Measurements from ENCODE around the gene TLR6.
A peak's percentile ranks its signal among the peaks of the same experiment; 100 is the strongest.
"Not testable (repeated sequence)": the region's sequence is repeated elsewhere in the genome, so short reads cannot be mapped to it uniquely, and the experiment has no call there.

The TLR6 gene

DNA sequence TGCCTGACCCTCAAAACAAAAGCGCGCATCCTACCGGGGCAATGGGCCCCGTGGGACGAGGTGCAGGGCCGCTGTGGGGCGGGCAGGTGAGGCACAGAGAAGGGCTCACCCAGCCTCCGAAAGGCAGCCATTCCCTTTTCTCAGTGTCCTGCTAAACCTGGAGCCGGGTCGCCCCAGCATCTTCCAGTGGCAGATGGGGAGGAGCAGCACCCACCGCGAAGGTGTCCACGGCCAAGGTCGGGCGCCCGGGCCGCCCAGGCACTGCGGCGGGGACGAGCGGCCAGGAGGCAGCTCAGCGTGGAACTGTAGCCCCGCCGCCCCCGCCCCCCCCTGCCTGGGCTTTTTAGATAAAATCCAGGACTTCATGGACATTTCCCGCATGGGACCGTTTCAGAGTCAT lies 32.9 kb downstream of the TLR6 start:
- DNase-seq (ENCODE audit: insufficient read length, low spot score) (no peak), FAIRE-seq (no peak)

DNA sequence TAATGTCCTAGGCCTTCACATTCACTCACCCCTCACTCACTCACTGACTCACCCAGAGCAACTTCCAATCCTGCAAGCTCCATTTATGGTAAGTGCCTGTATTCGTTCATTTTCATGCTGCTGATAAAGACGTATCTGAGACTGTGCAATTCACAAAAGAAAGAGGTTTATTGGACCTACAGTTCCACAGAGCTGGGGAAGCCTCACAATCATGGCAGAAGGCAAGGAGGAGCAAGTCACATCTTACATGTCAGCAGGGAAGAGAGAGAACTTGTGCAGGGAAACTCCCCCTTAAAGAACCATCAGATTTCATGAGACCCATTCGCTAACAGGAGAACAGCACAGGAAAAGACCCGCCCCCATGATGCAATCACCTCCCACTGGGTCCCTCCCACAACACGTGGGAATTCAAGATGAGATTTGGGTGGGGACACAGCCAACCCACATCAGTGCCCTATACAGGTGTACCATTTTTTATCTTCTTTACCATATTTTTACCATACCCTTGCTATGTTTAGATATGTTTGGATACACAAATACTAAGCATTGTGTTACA lies 33.8 kb downstream of the TLR6 start:
- no peak for FAIRE-seq
- DNase-seq (ENCODE audit: insufficient read length, low spot score), result no peak

DNA sequence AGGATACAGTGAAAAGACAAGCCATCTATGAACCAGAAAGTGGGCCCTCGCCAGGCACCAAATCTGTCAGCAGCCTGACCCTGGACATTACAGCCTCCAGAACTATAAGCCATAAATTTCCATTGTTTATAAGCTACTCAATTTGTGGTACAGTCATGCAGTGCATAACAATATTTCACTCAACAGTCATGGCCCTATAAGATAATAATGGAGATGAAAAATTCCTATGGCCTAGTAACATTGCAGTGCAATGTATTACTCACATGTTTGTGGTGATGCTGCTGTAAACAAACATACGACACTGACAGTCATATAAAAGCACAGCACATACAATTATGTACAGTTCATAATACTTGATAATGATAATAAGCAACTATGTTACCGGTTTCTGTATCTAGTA lies 34.9 kb downstream of the TLR6 start:
- DNase-seq (ENCODE audit: insufficient read length, low spot score) (no peak), FAIRE-seq (peak; percentile 23)

DNA sequence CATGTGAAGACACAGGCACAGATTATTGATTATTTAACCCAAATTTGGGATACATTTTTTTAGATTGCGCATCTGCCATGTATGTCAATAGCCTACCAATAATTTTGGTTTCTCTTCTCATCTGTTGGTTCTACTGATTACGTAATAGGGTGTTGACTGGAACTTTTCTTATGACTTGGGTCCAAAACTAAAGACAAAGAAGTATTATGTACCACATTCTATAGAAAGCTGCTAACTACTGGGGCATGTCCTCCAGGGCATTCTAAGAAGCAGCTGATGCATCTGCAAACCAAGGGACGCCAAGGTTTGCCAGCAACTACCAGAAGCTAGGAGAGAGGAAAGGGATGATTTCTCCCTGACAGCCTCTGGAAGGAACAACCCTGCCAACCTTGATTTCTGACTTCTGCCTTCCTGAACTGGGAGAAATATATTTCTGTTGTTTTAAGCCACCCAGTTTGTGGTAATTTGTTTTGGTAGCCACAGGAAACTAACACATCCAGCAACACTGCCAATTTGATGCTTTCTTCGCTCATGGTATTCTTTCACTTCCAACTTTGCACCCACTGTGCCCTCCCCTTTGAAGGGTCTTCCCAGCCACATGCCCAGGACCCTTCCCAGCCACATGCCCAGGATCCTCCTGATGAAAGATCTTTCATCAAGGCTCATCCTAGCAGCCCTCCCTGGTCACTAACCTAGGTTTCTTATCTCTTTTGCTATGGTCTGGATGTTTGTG lies 36.1 kb downstream of the TLR6 start:
- peak; percentile 44 for DNase-seq (ENCODE audit: insufficient read length, low spot score)
- peak; percentile 87 for FAIRE-seq

DNA sequence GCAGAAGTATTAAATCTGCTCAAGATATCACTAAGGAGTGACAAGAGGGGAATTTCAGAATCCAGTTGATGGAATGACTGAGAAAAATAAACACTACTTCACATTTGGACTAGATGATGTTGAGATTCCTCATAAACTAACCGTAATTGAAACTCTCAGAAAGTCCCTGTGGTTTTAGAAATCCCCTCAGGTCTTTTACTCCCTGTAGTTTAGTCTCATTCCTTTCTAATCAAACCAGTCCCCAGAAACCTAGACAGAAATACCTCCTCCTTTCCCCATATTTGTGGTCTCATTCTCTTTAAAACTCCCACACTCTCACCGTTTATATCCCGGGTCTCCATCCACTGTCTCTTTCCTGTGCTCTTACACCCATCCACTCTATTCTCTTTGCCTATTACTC lies 37.0 kb downstream of the TLR6 start:
- FAIRE-seq (peak; percentile 90), DNase-seq (ENCODE audit: insufficient read length, low spot score) (no peak)

DNA sequence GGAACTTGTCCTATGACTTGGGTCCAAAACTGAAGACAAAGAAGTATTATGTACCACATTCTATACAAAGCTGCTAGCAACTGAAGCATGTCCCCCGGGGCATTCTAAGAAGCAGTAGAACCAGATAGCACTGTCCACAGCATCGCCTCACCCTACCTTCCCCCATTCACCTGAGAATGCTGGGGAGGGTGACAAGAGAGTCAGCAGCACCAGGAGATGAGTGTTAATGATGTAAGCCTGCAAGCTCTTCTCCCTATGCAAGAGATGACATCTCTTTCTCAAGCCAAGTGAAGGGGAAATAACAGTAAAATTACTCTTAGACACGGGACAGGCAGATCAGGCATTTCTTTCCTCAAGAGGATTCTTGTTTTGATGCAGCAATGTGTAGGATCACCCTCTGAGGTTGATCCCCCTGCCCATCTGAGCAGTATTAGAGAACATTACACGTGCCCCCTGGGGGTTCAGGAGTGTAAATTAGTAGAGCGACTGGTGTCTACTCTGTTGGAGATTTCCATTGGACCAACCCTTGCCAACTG lies 38.1 kb downstream of the TLR6 start:
- DNase-seq (ENCODE audit: insufficient read length, low spot score) (no peak), FAIRE-seq (peak; percentile 83)

DNA sequence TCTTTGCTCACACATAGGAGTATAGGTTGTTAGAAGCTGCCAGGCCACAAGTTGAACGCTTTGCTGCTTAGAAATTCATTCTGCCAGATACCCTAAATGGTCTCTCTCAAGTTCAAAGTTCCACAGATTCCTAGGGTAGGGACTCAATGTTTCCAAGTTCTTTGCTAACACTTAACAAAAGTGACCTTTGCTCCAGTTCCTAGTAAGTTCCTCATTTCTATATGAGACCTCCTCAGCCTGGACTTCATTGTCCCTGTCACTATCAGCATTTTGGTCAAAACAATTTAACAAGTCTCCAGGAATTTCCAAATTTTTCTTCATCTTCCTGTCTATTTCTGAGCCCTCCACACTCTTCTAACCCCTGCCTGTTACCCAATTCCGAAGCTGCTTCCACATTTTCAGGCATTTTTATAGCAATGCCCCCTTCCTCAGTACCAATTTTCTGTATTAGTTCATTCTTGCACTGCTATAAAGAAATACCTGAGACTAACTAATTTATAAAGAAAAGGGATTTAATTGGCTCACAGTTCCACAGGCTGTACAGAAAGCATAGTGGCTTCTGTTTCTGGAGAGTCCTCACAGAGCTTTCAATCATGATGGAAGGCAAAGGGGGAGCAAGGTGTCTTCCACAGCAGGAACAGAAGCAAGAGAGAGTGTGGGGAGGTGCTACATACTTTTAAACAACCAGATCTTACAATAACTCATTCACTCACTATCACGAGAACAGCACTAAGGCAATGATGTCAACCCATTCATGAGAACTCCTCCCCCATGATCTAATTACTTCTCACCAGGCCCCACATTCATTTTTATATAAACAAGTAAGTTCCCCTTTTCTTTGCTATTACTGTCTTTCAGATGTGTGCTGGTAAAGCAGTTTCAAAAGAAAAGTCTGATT lies 40.5 kb downstream of the TLR6 start:
- DNase-seq (ENCODE audit: insufficient read length, low spot score) (no peak), FAIRE-seq (peak; percentile 77)

DNA sequence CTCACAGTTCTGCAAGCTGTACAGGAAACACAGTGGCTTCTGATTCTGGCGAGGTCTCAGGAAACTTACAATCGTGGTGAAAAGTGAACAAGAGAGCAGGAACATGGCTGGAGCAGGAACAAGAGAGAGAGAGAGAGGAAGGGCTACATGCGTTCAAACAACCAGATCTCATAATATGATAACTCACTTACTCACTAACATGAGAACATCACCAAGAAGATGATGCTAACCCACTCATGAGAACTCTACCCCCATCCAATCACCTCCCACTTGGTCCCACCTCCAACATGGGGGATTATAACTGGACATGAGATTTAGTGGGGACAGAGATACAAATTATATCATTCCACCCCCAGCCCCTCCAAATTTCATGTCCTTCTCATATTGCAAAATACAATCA lies 42.2 kb downstream of the TLR6 start:
- FAIRE-seq (peak; percentile 35), DNase-seq (ENCODE audit: insufficient read length, low spot score) (no peak)

DNA sequence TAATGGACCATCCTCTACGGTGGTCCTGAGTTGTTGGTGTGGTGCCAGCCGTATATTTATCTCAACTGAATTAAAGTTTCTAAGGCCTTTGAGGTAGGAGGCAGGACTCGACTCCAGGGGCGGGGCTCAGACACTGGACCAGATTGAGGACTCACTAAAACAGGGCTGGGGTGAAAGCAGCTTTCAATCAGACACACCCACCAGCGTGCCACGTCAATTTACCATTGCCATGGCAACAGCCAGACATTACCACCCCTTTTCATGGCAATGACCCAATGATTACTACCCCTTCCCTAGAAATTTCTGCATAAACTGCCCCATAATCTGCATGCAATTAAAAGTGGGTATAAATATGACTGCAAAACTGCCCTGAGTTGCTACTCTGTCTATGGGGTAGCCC lies 45.3 kb downstream of the TLR6 start:
- FAIRE-seq (no peak), DNase-seq (ENCODE audit: insufficient read length, low spot score) (no peak)

DNA sequence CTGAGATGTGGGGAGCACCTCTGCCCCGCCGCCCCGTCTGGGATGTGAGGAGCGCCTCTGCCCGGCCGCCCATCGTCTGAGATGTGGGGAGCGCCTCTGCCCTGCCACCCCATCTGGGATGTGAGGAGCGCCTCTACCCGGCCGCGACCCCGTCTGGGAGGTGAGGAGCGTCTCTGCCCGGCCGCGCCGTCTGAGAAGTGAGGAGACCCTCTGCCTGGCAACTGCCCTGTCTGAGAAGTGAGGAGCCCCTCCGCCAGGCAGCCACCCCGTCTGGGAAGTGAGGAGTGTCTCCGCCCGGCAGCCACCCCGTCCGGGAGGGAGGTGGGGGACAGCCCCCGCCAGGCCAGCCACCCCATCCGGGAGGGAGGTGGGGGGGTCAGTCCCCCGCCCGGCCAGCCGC lies 49.2 kb downstream of the TLR6 start:
- not testable (repeated sequence) for FAIRE-seq; DNase-seq (ENCODE audit: insufficient read length, low spot score)

DNA sequence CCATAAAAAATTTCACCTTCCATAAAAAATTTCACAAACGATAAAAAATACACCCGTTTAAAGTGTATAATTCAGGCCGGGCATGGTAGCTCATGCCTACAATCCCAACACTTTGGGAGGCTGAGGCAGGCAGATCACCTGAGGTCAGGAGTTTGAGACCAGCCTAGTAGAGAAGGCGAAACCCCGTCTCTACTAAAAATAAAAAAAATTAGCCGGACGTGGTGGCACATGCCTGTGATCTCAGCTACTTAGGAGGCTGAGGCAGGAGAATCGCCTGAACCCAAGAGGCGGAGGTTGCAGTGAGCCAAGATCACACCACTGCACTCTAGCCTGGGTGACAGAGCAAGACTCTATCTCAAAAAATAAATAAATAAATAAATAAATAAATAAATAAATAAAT lies 50.4 kb downstream of the TLR6 start:
- DNase-seq (ENCODE audit: insufficient read length, low spot score); FAIRE-seq: not testable (repeated sequence)

DNA sequence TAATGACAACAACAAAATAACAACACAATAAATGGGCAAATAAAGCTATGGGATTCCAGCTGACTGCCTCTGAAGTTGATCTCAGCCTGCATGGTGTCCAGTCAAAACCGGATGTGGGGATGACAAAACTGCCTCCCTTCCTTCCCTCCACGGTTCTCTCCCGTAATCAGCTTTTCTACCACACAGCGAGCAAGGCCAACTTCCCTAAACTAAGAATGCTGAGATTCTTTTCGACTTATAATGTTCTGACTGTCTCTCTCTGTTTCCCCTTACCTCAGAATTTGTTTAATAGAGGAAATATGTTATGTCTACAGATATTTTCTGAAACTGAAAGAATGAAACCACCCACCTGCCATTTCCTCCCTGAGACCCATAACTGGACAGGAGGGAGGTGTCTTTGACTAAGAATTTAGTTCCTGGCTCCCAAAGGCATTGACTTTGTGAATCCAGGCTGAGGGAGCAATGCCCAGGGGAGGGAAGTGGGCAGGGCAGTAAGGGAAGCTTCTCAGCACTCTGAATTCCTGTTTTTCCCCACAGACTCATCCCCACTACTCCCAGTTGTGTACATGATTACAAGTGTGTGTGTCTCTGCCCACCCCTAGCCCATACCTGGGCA lies 51.0 kb downstream of the TLR6 start:
- DNase-seq (ENCODE audit: insufficient read length, low spot score) (peak; percentile 80), FAIRE-seq (peak; percentile 99)

DNA sequence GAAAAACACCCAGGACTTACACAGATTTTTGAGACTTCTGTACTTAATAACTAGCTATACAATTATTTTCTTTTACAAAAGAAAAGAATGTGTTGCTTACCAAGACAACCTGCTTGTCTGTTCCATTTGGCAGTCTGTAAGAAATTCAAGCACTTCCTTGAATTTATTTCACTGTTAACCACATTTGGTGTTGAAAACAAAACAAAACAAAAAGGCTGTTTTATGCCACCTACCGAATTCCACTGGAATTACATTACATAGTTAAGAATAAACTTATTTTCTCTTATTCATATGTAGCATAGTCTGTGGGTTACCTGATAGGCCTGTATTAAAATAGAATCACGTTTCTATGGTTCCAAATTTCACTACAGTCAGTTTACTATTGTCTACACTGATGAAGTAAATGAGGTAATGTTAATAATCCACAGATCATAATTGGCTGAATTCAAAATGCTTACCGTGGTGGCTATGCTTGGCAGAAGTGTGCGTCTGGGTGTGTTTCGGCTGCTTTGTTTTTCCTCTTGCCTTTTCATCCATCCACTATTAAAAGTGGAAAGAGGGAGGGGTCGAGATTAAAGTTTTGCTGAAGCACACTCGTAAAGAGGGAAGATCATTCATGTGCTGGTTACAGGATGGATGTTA lies 51.8 kb downstream of the TLR6 start, which contains the start of gene TLR1:
Gene TLR1 (minus strand): TSS at position 138 of the 642 bp plus-strand sequence. CDS start 5,960 bp downstream, outside the sequence.
- DNase-seq (ENCODE audit: insufficient read length, low spot score) (no peak), FAIRE-seq (no peak)

DNA sequence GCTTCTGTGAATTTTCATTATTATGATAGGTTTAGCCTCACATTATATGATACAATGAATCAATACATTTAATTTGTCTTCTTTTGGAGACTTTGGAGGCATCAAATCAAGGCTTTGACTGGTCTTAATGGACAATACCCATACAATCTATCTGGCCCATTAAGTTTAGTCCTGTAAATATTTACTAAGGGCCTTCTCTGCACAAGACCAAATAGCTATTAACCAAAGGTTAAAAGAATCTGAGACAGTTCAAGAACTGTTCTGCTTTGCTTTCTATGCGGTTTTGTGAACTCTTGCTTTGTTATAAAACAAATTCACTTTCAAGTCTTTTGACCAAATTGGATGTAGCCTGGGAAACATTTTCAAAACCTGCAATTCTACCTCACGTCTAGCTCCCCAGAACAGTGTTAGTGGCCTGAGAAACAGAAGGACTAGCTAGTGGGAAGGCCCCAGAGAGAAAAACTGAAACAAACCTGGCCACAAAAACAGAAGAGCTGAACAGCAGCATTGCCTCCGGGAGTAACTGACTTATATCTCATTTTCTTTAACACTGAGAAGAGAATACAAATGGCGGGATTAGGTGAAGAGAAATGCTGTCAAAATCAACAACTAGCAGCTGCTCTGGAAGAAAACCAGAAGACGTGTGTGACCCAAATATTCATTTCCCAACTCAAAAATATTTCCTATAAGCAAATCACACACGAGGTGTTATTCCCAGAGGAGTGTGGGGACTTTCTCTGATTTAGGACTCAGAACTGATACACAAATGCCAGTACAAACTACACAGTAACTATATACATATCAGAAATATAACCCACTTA lies 52.6 kb downstream of the TLR6 start:
- no peak for FAIRE-seq
- no peak for DNase-seq (ENCODE audit: insufficient read length, low spot score)

DNA sequence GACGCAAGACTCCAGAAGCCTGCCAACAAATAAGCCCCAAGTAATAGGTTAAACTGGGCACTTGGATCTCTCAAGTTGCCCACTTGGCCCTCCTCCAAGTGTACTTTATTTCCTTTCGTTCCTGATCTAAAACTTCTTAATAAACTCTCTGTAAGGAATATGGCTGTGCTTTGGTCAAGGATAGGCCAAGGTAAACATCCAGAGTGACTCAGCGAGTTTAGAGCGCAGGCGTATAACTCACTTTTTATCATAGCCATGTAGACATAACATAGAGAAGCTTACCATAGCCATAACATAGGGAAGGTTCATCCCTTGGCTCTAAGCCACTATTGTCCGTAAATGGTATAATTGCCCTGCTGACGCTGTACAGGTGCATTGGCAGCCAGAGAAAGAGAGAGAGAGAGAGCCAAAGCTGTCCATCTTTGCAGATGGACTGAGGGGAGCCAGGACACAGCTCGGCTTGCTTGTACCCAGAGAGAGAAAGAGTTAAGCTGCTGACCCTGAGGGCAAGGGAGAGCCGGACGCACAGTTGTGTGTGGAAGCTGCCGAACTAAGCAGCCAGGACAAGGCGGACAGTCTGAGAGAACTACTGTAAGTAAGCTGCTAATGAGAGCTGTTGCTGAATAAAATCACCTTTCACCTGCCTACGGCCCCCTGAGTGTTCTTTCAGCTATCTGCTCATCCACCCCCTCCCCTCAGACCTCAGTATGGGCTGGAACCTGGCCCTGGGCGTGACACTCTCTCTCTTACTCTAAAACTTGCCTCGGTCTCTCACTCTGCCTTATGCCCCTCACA lies 53.9 kb downstream of the TLR6 start:
- FAIRE-seq, result peak; percentile 70

DNA sequence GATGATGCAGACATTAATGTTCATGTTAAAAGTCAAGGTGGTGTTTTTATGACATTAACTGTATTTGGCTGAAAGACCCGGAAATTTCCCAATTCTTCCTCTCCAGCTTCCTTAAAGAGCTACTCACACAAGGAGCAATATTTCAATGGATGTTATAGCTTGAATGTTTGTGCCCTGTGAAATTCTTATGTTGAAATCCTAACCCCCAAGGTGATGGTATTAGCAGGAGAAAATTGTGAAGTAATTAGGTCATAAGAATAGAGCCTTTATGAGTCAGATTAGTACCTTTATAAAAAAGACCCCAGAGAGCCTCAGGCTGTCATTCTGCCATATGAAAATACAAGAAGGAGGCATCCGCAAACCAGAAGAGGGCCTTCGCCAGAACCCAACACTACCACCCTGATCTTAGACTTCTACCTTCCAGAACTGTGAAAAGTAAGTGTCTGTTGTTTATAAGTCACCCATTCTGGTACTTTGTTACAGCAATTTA lies 55.6 kb downstream of the TLR6 start:
- FAIRE-seq (no peak), DNase-seq (ENCODE audit: insufficient read length, low spot score) (no peak)

More for the DNA sequence above, 53.9 kb downstream of the TLR6 start:
- DNase-seq (ENCODE audit: insufficient read length, low spot score), result no peak

DNA sequence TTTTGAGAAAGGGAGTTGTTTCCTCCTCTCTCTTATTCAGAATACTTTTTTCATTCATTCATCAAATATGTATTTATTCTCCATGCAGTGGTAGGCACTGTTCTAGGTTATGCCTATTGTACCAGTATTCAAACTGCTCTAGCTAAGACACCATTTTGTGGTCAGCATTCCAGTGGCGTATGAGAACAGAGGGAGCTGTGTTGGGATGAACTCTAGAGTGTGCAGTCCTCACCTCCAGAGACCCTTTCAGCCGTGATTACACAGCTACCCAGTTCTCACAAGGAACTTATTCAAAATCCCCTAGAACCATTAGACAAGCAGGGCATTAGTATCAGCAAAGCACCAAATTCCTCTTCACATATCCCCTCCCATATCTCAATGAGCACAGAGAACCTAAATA lies 56.3 kb downstream of the TLR6 start:
- FAIRE-seq, result no peak
- DNase-seq (ENCODE audit: insufficient read length, low spot score), result no peak

DNA sequence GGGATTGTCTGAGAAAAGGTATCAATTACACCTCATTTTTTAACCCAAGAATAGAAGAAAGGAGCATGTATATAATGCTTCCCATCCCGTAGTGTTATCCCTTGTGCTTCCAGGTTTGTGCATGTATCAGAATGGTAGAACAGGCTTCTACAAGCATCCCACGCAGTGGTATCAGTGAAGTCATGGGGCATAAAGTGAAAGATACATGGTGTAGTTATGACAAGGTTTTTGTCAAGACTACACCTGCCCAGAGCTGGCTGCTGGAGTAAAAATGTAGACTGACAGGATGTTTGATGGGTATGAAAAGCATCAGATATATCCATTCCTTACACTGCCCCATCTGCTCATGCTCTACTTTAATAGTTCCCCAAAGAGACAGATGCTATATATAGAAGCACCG lies 61.5 kb downstream of the TLR6 start:
- DNase-seq (ENCODE audit: insufficient read length, low spot score) (no peak), FAIRE-seq (no peak)
